Left lung (tissue), 10 donors: ENCODE results near the gene ACKR1. TPM values are rescaled to one million over a fixed set of nuclear protein-coding genes. Genes with fewer than 3 reads are reported as not detected.

Source experiments
- ATAC-seq: fragments of 200-7000 bp; cut with Tn5 transposase; one replicate; pipeline ENCODE4 v1.9.1; 2020; ENCODE audit warnings: moderate library complexity
- DNase-seq, 4 donors: peaks; one replicate each; pipeline ENCODE4 v3.0.0-alpha.2; 2013 to 2020
- H3K27ac ChIP-seq, 2 donors: fragments of 200-600 bp; sonication (generic) in 1 of 2; one replicate each; pipeline versions ENCODE4 v1.5.0 to v1.8.0; 2020 to 2021
- H3K27me3 ChIP-seq, 2 donors: fragments of 200-600 bp; sonication (generic) in 1 of 2; one replicate each; pipeline versions ENCODE4 v1.5.0 to v1.8.0; 2020 to 2021
- H3K36me3 ChIP-seq, 2 donors: fragments of 200-600 bp; sonication (generic) in 1 of 2; one replicate each; pipeline versions ENCODE4 v1.5.0 to v1.8.0; 2020 to 2021
- H3K4me1 ChIP-seq, 2 donors: fragments of 200-600 bp; one replicate each; pipeline ENCODE4 v1.8.0; 2021
- H3K4me3 ChIP-seq, 2 donors: fragments of 200-600 bp; sonication (generic) in 1 of 2; one replicate each; pipeline versions ENCODE4 v1.5.0 to v1.8.0; 2020 to 2021; ENCODE audit warnings: mild to moderate bottlenecking in 1 of 2
- H3K9me3 ChIP-seq, 2 donors: fragments of 200-600 bp; sonication (generic) in 1 of 2; one replicate each; pipeline versions ENCODE4 v1.5.0 to v1.8.0; 2020 to 2021
- intact Hi-C, 2 donors: fragments of 100-400 bp; cut with DNase I; formaldehyde crosslinking; loops; one replicate each; pipeline versions ENCODE4 v1.11.2 to v1.14.2; 2022
- polyA plus RNA-seq, 6 donors: library from polyadenylated mRNA; unstranded; fragments of 120-200 nt; gene quantifications; one replicate each; pipeline ENCODE4 v1.2.1, GENCODE V29; 2013; ENCODE audit not compliant: insufficient read length in 6 of 6
- total RNA-seq, 2 donors: library from RNA; stranded (reverse); fragmentation: NEBNext Ultra II Directional; extraction: Animal tissue kit (Norgen Biotek cat#: 25700); gene quantifications; one replicate each; pipeline ENCODE4 v1.2.1, GENCODE V29; 2021
- TF ChIP-seq, protein P1 (sequence below), 2 donors: fragments of 200-600 bp; sonication (generic) in 1 of 2; IDR thresholded peaks; one replicate each; pipeline versions ENCODE4 v1.5.0 to v1.8.0; 2021; ENCODE audit warnings: antibody characterized with exemption in 2 of 2
- donor health status: DM: no; HTN: yes; CAD: no.
- donor health status: DM: no; HTN: no; CAD: no.

The ACKR1 gene
- total and polyA plus RNA-seq, 8 donors, result 3.6 to 65.3 (median 4.8) TPM

DNA sequence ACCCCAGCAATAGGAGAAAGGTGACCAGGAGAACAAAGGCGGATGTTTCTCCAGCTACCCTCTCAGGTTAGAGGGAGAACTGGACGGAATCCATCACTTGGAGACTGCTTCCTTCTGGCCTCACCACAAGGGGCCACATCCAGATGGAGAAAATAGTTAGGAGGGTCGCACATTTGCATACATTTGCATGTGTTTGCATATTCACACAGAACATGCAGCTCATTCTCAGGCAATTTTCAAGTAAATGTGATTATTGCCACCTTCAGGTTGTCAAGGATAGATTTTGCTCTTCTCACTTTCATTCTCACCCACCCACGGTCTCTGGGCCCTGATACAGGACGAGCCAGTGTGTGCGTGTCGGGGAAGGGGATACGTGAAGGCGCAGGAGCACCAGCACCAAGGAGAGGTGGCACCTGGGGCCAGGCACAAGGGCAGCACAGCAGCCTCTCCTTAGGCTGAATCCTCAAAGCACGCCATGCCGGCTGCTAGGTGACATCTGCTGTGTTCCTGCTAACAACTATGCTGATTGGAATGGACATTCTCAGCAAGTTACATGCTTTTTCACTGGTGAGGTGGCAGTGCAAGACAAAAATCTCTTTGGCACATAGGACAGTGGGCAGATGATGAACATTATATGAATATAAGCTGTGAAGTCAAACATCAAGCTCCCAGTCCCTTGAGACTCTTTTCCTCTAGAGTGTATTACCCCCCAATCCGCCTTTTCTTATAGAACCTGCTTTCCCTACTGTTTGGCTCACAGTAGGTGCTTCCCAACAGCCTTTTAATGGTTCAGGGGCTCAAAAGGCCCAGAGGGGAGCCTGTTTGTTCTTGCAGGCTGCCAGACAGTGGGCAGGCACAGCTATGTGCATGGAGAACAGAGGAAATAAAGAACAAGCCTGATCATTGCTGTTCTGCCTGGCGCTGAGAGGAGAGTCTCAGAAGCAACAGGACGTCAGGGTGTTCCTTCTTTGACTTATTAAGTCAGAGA lies 14.3 kb downstream of the ACKR1 start:
- Histone ChIP-seq H3K27ac (no peak overlapping the region), H3K9me3 (no peaks in the 10 kb centered on the region), H3K4me3 (no peak overlapping the region), H3K36me3 (no peaks in the 10 kb centered on the region), H3K27me3 (no peaks in the 10 kb centered on the region), H3K4me1 (no peaks in the 10 kb centered on the region)
- ATAC-seq (no peak), DNase-seq (no peak)
- intact Hi-C loops, result loop anchor here in 1 of 2 donors (10.0 kb wide), 1 partner anchor 84 kb away; no protein-coding TSS in a partner anchor
- TF ChIP-seq, protein P1, sequence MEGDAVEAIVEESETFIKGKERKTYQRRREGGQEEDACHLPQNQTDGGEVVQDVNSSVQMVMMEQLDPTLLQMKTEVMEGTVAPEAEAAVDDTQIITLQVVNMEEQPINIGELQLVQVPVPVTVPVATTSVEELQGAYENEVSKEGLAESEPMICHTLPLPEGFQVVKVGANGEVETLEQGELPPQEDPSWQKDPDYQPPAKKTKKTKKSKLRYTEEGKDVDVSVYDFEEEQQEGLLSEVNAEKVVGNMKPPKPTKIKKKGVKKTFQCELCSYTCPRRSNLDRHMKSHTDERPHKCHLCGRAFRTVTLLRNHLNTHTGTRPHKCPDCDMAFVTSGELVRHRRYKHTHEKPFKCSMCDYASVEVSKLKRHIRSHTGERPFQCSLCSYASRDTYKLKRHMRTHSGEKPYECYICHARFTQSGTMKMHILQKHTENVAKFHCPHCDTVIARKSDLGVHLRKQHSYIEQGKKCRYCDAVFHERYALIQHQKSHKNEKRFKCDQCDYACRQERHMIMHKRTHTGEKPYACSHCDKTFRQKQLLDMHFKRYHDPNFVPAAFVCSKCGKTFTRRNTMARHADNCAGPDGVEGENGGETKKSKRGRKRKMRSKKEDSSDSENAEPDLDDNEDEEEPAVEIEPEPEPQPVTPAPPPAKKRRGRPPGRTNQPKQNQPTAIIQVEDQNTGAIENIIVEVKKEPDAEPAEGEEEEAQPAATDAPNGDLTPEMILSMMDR (IDR thresholded peaks at IDR 0.05), result no peak

DNA sequence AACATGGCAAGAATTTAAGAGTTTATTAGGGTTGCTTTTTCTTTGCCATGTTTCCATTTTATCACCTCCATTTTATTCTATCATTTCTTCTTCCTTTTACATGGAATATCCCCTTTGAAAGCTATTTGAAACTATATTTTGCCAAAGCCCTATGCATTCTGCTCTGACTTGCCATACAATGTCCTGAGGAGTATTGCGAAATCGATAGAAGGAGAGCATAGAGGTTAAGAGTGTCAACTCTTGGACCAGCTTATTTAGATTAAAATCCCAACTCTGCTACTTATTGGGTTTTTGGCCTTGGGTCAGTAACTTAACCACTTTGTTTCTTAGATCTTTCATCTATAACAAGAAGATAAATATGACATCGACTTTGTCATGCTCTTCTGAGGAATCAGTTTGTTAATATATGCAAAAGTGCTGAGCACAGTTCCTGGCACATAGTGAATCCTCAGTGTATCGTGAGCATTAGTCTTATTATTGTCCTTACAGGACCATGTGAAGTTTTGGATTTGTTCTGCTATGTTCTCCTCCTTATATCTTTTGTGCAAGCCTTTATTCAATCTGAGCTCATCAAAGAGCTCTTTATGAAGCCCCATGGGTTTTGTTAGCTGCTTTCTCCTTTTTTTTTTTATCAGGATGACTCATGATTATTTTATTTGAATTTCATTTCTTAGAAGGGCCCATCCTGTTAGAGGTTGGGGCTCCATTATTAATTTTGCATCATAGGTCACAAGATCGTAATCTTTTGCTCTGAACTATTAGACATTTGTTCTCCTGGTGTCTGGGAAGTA lies 17.6 kb downstream of the ACKR1 start:
- TF ChIP-seq, protein P1 (IDR thresholded peaks at IDR 0.05), result no peak
- no peak overlapping the region for H3K4me3 ChIP-seq
- no peak overlapping the region for H3K27ac ChIP-seq
- H3K9me3 ChIP-seq, result no peaks in the 10 kb centered on the region
- no peaks in the 10 kb centered on the region for H3K27me3 ChIP-seq
- H3K36me3 ChIP-seq, result no peaks in the 10 kb centered on the region
- no peaks in the 10 kb centered on the region for H3K4me1 ChIP-seq
- intact Hi-C loops, result no loop called here
- no peak for DNase-seq
- no peak for ATAC-seq

DNA sequence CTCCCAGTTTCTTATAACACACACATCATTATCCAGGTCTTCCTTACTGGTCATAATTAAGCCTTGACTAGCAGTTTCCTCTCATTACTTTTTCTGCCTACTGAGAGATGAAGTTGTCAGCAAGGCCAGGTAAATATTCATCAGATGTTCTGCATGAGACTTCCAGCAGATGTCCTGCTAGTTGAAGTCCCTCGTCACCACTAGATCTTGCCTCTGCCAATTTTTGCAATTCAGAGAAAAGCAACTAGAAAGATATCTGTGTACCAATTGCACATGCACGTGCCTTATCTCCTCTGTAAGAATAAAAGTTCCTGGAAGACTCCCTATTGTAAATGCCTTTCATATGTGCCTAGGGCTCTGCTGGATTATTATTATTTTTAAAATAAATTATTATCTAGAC lies 18.3 kb downstream of the ACKR1 start:
- no peak for ATAC-seq
- no peaks in the 10 kb centered on the region for H3K27me3 ChIP-seq
- TF ChIP-seq, protein P1 (IDR thresholded peaks at IDR 0.05), result no peak
- H3K36me3 ChIP-seq, result no peaks in the 10 kb centered on the region
- H3K4me1 ChIP-seq, result no peaks in the 10 kb centered on the region
- H3K27ac ChIP-seq, result no peak overlapping the region
- DNase-seq, result no peak
- no peak overlapping the region for H3K4me3 ChIP-seq
- intact Hi-C loops, result no loop called here
- no peaks in the 10 kb centered on the region for H3K9me3 ChIP-seq

DNA sequence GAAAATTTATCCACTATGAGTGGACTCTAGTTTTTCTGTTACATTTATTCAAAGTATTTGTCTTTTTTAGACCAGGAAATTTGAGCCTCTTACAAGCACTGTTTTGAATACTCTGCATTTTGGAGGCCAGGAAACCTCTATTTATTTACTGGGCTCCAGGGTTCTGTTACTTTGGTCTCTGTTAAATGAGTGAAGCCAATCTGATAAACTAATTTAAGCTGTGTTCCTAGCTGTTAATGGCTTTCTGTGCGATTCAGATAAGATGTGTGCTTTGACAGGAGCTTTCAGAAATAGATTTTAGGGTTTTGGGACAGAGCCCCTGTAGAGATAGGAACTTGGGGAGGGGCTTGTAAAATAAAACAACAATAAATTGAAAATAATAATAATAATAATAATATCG lies 23.9 kb downstream of the ACKR1 start:
- intact Hi-C loops, result no loop called here
- no peak for ATAC-seq
- TF ChIP-seq, protein P1 (IDR thresholded peaks at IDR 0.05), result no peak
- Histone ChIP-seq H3K4me3 (no peak overlapping the region), H3K27me3 (no peaks in the 10 kb centered on the region), H3K27ac (no peak overlapping the region), H3K9me3 (no peaks in the 10 kb centered on the region), H3K4me1 (no peaks in the 10 kb centered on the region), H3K36me3 (no peaks in the 10 kb centered on the region)
- DNase-seq, result no peak
